Calu3 (cell line): Measurements from ENCODE around the gene DYSF. TPM values are rescaled to one million over a fixed set of nuclear protein-coding genes. Genes with fewer than 3 reads are reported as not detected.

Experiments used
- BruUV-seq: library from RNA; stranded (reverse); fragments of 400-500 nt; replicated peaks from 2 replicates; lab custom pipeline; 2021; lab: Mats Ljungman, UMichigan
- CTCF ChIA-PET: fragments of 300-600 bp; sonication (Branson Sonifier 250); formaldehyde crosslinking; loops from one replicate; lab custom pipeline; 2022; ENCODE audit warnings: antibody characterized with exemption; lab: Charles Lee
- DNase-seq: peaks from one replicate; pipeline ENCODE4 v3.0.0; 2022
- H3K27ac Mint-ChIP-seq: one replicate; pipeline ENCODE4 v1.8.0; 2022; ENCODE audit warnings: mixed read lengths; ENCODE audit not compliant: unreplicated experiment
- H3K27me3 Mint-ChIP-seq: one replicate; pipeline ENCODE4 v1.8.0; 2022; ENCODE audit warnings: mixed read lengths; ENCODE audit not compliant: unreplicated experiment
- H3K36me3 Mint-ChIP-seq: one replicate; pipeline ENCODE4 v1.8.0; 2022; ENCODE audit warnings: mild to moderate bottlenecking, moderate library complexity, mixed read lengths; ENCODE audit not compliant: insufficient read depth, unreplicated experiment
- H3K4me1 Mint-ChIP-seq: one replicate; pipeline ENCODE4 v1.8.0; 2022; ENCODE audit warnings: mild to moderate bottlenecking, low read depth, mixed read lengths; ENCODE audit not compliant: unreplicated experiment
- H3K4me3 Mint-ChIP-seq: one replicate; pipeline ENCODE4 v1.8.0; 2022; ENCODE audit warnings: mild to moderate bottlenecking, low read depth, moderate library complexity, mixed read lengths; ENCODE audit not compliant: unreplicated experiment
- H3K9me3 Mint-ChIP-seq: one replicate; pipeline ENCODE4 v1.8.0; 2022; ENCODE audit warnings: low read depth, mixed read lengths; ENCODE audit not compliant: unreplicated experiment
- CTCF ChIP-seq: fragments of 200-600 bp; IDR thresholded peaks from one replicate; pipeline ENCODE4 v1.8.0; 2022; ENCODE audit warnings: antibody characterized with exemption; ENCODE audit not compliant: unreplicated experiment
- intact Hi-C: fragments of 100-400 bp; cut with micrococcal nuclease; formaldehyde crosslinking; loops from one replicate; pipeline ENCODE4 v1.10.0; 2022; ENCODE audit not compliant: unreplicated experiment
- total RNA-seq: library from RNA; stranded (reverse); gene quantifications from 2 replicates; pipeline ENCODE4 v1.2.3, GENCODE V29; 2022

The DYSF gene
- total RNA-seq, 1 experiment from 2014 or later = 3.2 TPM

- intact Hi-C loops = no loop called here
- BruUV-seq = no TSS peak
- Mint-ChIP-seq H3K4me1 (no peaks in the 10 kb centered on the region), H3K27ac (no peak overlapping the region), H3K4me3 (no peak overlapping the region), H3K36me3 (peaks cover 4% of the 10 kb centered on the region), H3K9me3 (no peaks in the 10 kb centered on the region), H3K27me3 (peaks cover 38% of the 10 kb centered on the region)
- no peak for TF ChIP-seq CTCF
- no peak for DNase-seq
- CTCF ChIA-PET = no interaction called here
Measured at GRCh38 chr2:71557321-71557720, 104.0 kb downstream of the DYSF start.

GRCh38 chr2:71558300-71559051 lies 105.1 kb downstream of the DYSF start:
- DNase-seq = no peak
- no peaks in the 10 kb centered on the region for H3K9me3 Mint-ChIP-seq
- no peak overlapping the region for H3K27ac Mint-ChIP-seq
- peaks cover 4% of the 10 kb centered on the region for H3K36me3 Mint-ChIP-seq
- TF ChIP-seq CTCF = no peak
- CTCF ChIA-PET = no interaction called here
- intact Hi-C loops = no loop called here
- peaks cover 38% of the 10 kb centered on the region for H3K27me3 Mint-ChIP-seq
- no peak overlapping the region for H3K4me3 Mint-ChIP-seq
- no TSS peak for BruUV-seq
- no peaks in the 10 kb centered on the region for H3K4me1 Mint-ChIP-seq

- CTCF ChIA-PET = no interaction called here
- no peak overlapping the region for H3K27ac Mint-ChIP-seq
- no peaks in the 10 kb centered on the region for H3K4me1 Mint-ChIP-seq
- no peak overlapping the region for H3K4me3 Mint-ChIP-seq
- DNase-seq = no peak
- no peaks in the 10 kb centered on the region for H3K9me3 Mint-ChIP-seq
- intact Hi-C loops = no loop called here
- H3K27me3 Mint-ChIP-seq = peaks cover 31% of the 10 kb centered on the region
- H3K36me3 Mint-ChIP-seq = peaks cover 4% of the 10 kb centered on the region
- no peak for TF ChIP-seq CTCF
- no TSS peak for BruUV-seq
Measured at GRCh38 chr2:71559080-71559827, 105.9 kb downstream of the DYSF start.

GRCh38 chr2:71559828-71560637 lies 106.7 kb downstream of the DYSF start:
- BruUV-seq = no TSS peak
- CTCF ChIA-PET = interaction anchor here (0.6 kb wide), 1 partner anchor 570 kb away, joined by 3 read pairs; no protein-coding TSS in a partner anchor
- H3K36me3 Mint-ChIP-seq = no peaks in the 10 kb centered on the region
- DNase-seq = no peak
- no peaks in the 10 kb centered on the region for H3K9me3 Mint-ChIP-seq
- no peak overlapping the region for H3K27ac Mint-ChIP-seq
- intact Hi-C loops = no loop called here
- no peaks in the 10 kb centered on the region for H3K4me1 Mint-ChIP-seq
- TF ChIP-seq CTCF = no peak
- H3K27me3 Mint-ChIP-seq = peaks cover 23% of the 10 kb centered on the region
- no peak overlapping the region for H3K4me3 Mint-ChIP-seq
